Liver (tissue), 3 donors: ENCODE data around the gene TMEM178B.

Experiments
- CTCF ChIP-seq: fragments of 150-350 bp; IDR thresholded peaks from 2 replicates; pipeline ENCODE4 v1.5.1; 2017; ENCODE audit warnings: improper control_type of control experiment, low read depth, low read length; ENCODE audit not compliant: missing input control
- RAD21 ChIP-seq, 2 donors: IDR thresholded peaks; 2 replicates each; pipeline ENCODE4 v1.6.1; 2016; ENCODE audit warnings: antibody characterized with exemption in 2 of 2, mild to moderate bottlenecking in 2 of 2
- YY1 ChIP-seq: IDR thresholded peaks from 2 replicates; pipeline ENCODE4 v1.6.1; 2016; ENCODE audit warnings: antibody characterized with exemption, mild to moderate bottlenecking
- TF ChIP-seq, protein P1 (sequence below): IDR thresholded peaks from 2 replicates; pipeline ENCODE4 v1.6.1; 2016; ENCODE audit warnings: antibody characterized with exemption
- donor health status: healthy.
- donor health status: healthy.

DNA sequence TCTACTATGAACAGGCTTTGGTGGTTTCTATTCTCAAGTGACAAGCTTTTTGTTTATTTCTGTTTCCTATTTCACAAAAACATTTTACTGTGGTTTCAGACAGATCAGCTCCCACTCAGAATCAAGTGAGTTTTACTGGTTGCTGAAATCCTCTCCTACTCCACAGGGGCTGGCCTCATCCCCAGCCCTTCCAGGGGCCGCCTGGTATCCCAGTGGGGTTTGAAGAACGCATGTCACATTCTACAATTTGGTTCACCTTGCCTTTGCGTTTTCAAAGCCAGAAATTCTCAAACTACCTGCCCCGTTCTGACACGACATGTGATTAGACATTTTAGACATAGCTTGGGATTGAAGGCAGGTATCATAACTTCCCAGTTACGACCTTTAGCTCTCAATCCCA lies 316.5 kb downstream of the TMEM178B start:
- no peak for TF ChIP-seq RAD21 (IDR thresholded peaks at IDR 0.05)
- no peak for TF ChIP-seq CTCF
- TF ChIP-seq, protein P1, sequence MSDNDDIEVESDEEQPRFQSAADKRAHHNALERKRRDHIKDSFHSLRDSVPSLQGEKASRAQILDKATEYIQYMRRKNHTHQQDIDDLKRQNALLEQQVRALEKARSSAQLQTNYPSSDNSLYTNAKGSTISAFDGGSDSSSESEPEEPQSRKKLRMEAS = no peak
- TF ChIP-seq YY1 = no peak
